Measurements from ENCODE around the gene FGF4.

Gene FGF4

GRCh38 chr11:69750108-69750850, 24.9 kb downstream of the FGF4 start:
- no peaks in the 10 kb centered on the region for H3F3A ChIP-seq (ENCODE audit: low read depth)
- H3K9me3 ChIP-seq (ENCODE audit: insufficient read depth, low read depth, low read length): no peaks in the 10 kb centered on the region
- no peaks in the 10 kb centered on the region for H3K79me2 ChIP-seq (ENCODE audit: insufficient read depth, low read length)
- H4K20me1 ChIP-seq (ENCODE audit: insufficient read depth, low read length, poor library complexity, severe bottlenecking): no peaks in the 10 kb centered on the region
- TF ChIP-seq CTCF (conservative IDR thresholded peaks at IDR 0.05; ENCODE audit: low read length) (no peak), EZH2phosphoT487 (IDR thresholded peaks at IDR 0.05; ENCODE audit: borderline replicate concordance) (no peak)
- H3K27me3 ChIP-seq (ENCODE audit: insufficient read depth, low read length, poor library complexity, severe bottlenecking): no peaks in the 10 kb centered on the region
- no peak overlapping the region for H3K4me3 ChIP-seq (ENCODE audit: low read length, poor library complexity, severe bottlenecking)
- no peak overlapping the region for H3K9ac ChIP-seq (ENCODE audit: low read depth, low read length, poor library complexity, severe bottlenecking)
- no peak overlapping the region for H3K4me2 ChIP-seq (ENCODE audit: low read depth, low read length, poor library complexity, severe bottlenecking)
- no peaks in the 10 kb centered on the region for H3K4me1 ChIP-seq (ENCODE audit: insufficient read depth, low read length, poor library complexity, severe bottlenecking)
- no peaks in the 10 kb centered on the region for H3K36me3 ChIP-seq (ENCODE audit: insufficient read depth, low read length)
- no peak overlapping the region for H2AFZ ChIP-seq (ENCODE audit: low read length)
- no peaks in the 10 kb centered on the region for H3K9me2 ChIP-seq (replicated peaks; ENCODE audit: low read depth, low read length)

GRCh38 chr11:69748637-69749036, 26.5 kb downstream of the FGF4 start:
- Histone ChIP-seq H3K27me3 (ENCODE audit: insufficient read depth, low read length, poor library complexity, severe bottlenecking) (no peaks in the 10 kb centered on the region), H3F3A (ENCODE audit: low read depth) (no peaks in the 10 kb centered on the region), H3K4me3 (ENCODE audit: low read length, poor library complexity, severe bottlenecking) (no peak overlapping the region), H2AFZ (ENCODE audit: low read length) (no peak overlapping the region), H3K4me1 (ENCODE audit: insufficient read depth, low read length, poor library complexity, severe bottlenecking) (no peaks in the 10 kb centered on the region), H4K20me1 (ENCODE audit: insufficient read depth, low read length, poor library complexity, severe bottlenecking) (no peaks in the 10 kb centered on the region), H3K9ac (ENCODE audit: low read depth, low read length, poor library complexity, severe bottlenecking) (no peak overlapping the region), H3K9me3 (ENCODE audit: insufficient read depth, low read depth, low read length) (no peaks in the 10 kb centered on the region), H3K9me2 (replicated peaks; ENCODE audit: low read depth, low read length) (no peaks in the 10 kb centered on the region), H3K36me3 (ENCODE audit: insufficient read depth, low read length) (no peaks in the 10 kb centered on the region), H3K4me2 (ENCODE audit: low read depth, low read length, poor library complexity, severe bottlenecking) (no peak overlapping the region), H3K79me2 (ENCODE audit: insufficient read depth, low read length) (no peaks in the 10 kb centered on the region)
- TF ChIP-seq EZH2phosphoT487 (IDR thresholded peaks at IDR 0.05; ENCODE audit: borderline replicate concordance) (no peak), CTCF (conservative IDR thresholded peaks at IDR 0.05; ENCODE audit: low read length) (no peak)

- Histone ChIP-seq H3K27me3 (ENCODE audit: insufficient read depth, low read length, poor library complexity, severe bottlenecking) (no peaks in the 10 kb centered on the region), H2AFZ (ENCODE audit: low read length) (no peak overlapping the region), H3F3A (ENCODE audit: low read depth) (no peaks in the 10 kb centered on the region), H3K4me2 (ENCODE audit: low read depth, low read length, poor library complexity, severe bottlenecking) (no peak overlapping the region), H4K20me1 (ENCODE audit: insufficient read depth, low read length, poor library complexity, severe bottlenecking) (no peaks in the 10 kb centered on the region), H3K9me3 (ENCODE audit: insufficient read depth, low read depth, low read length) (no peaks in the 10 kb centered on the region), H3K4me1 (ENCODE audit: insufficient read depth, low read length, poor library complexity, severe bottlenecking) (no peaks in the 10 kb centered on the region), H3K79me2 (ENCODE audit: insufficient read depth, low read length) (no peaks in the 10 kb centered on the region), H3K4me3 (ENCODE audit: low read length, poor library complexity, severe bottlenecking) (no peak overlapping the region), H3K9me2 (replicated peaks; ENCODE audit: low read depth, low read length) (no peaks in the 10 kb centered on the region), H3K36me3 (ENCODE audit: insufficient read depth, low read length) (no peaks in the 10 kb centered on the region), H3K9ac (ENCODE audit: low read depth, low read length, poor library complexity, severe bottlenecking) (no peak overlapping the region)
- TF ChIP-seq EZH2phosphoT487 (IDR thresholded peaks at IDR 0.05; ENCODE audit: borderline replicate concordance): no peak
- no peak for TF ChIP-seq CTCF (conservative IDR thresholded peaks at IDR 0.05; ENCODE audit: low read length)
These were observed 28.1 kb downstream of the FGF4 start for GRCh38 chr11:69746752-69747742.

Measured in Loucy (cell line).